ENCODE measurements around the gene PLXNA1. TPM values are rescaled to one million over a fixed set of nuclear protein-coding genes. Genes with fewer than 3 reads are reported as not detected.

Gene PLXNA1
- total RNA-seq, 1 donor from 2014 or later = 55.2 TPM

DNA sequence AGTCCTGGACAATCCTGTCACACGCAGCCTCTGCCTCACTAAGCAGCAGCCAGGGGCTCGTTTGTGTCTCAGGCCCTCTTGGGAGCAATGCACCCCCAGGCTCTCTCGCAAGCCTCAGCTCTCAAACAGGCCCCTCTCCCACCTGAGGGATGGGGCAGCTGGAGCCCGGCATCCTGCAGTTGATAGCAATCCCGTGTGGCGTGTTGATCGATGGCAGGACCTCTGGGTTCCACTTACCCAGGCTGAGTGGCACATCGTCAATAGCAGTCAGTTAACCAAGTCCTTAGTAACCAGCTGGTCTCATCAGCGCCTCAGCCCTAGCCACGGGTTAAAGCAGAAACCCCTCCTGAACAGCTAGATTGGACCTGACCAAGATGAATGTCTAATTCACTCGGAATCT is 36.5 kb upstream of the PLXNA1 start:
- TF ChIP-seq, protein P1, sequence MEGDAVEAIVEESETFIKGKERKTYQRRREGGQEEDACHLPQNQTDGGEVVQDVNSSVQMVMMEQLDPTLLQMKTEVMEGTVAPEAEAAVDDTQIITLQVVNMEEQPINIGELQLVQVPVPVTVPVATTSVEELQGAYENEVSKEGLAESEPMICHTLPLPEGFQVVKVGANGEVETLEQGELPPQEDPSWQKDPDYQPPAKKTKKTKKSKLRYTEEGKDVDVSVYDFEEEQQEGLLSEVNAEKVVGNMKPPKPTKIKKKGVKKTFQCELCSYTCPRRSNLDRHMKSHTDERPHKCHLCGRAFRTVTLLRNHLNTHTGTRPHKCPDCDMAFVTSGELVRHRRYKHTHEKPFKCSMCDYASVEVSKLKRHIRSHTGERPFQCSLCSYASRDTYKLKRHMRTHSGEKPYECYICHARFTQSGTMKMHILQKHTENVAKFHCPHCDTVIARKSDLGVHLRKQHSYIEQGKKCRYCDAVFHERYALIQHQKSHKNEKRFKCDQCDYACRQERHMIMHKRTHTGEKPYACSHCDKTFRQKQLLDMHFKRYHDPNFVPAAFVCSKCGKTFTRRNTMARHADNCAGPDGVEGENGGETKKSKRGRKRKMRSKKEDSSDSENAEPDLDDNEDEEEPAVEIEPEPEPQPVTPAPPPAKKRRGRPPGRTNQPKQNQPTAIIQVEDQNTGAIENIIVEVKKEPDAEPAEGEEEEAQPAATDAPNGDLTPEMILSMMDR (IDR thresholded peaks at IDR 0.05) = no peak
- intact Hi-C loops (cut with micrococcal nuclease) = no loop called here
- Mint-ChIP-seq H3K36me3 (ENCODE audit: low read depth) (no peaks in the 10 kb centered on the region), H3K27me3 (peaks cover 4% of the 10 kb centered on the region), H3K4me3 (no peak overlapping the region), H3K27ac (no peak overlapping the region), H3K9me3 (no peaks in the 10 kb centered on the region), H3K4me1 (peaks cover 40% of the 10 kb centered on the region)
- POLR2A ChIA-PET = interaction anchor here (1.6 kb wide), 1 partner anchor 15 kb away, joined by 5 read pairs; no protein-coding TSS in a partner anchor
- DNase-seq (no peak), ATAC-seq (ENCODE audit: low read depth) (no peak)
- CTCF ChIA-PET = no interaction called here

DNA sequence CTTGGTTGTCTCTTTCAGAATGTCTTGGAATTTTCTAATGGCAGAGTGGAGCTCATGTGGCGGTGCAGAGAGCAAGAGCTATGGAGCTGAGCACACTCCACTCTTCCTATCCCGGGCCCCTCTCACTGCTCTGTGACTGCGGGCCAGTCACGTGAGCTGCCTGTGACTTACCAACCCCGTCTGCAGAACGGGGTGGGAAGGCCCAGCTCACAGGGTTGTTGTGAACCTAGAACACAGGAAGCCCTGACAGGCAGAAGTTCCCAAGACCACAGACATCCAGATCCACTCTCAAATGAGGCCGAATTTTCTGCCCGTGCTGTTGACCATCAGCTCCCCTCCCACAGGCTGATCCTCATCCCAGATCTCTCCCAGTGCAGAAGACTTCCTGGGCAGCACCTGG is 35.5 kb upstream of the PLXNA1 start:
- H3K4me1 Mint-ChIP-seq = peaks cover 36% of the 10 kb centered on the region

DNA sequence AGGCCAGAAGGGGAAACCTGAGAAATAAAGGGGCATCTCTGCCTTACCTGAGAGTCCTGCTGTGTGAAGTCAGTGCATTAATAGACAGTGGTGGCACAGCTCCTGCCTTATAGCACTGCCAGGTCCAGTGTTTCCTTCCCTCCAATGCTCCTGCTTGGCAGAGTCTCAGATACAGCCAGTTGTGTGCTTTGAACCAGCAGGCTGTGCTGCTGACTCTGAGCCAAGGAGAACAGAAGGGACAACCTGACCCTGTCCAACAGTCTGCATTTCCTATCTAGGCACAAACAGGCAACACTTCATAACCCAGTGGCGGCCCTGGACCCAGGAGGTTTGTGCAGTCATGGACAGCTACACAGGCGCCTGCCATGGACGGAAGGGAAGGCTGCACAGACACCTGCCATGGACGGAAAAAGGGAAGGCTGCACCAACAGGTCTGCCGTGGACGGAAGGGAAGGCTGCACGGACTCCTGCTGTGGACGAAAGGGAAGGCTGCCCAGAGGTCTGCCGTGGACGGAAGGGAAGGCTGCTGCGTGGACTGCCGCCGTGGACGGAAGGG is 33.9 kb upstream of the PLXNA1 start:
- ATAC-seq (ENCODE audit: low read depth) (no peak), DNase-seq (no peak)
- Mint-ChIP-seq H3K9me3 (no peaks in the 10 kb centered on the region), H3K4me3 (no peak overlapping the region), H3K36me3 (ENCODE audit: low read depth) (no peaks in the 10 kb centered on the region), H3K4me1 (peaks cover 40% of the 10 kb centered on the region), H3K27ac (no peak overlapping the region), H3K27me3 (no peaks in the 10 kb centered on the region)
- ChIA-PET POLR2A (no interaction called here), CTCF (no interaction called here)
- TF ChIP-seq, protein P1 (IDR thresholded peaks at IDR 0.05) = no peak
- intact Hi-C loops (cut with micrococcal nuclease) = no loop called here

More for the DNA sequence above, 35.5 kb upstream of the PLXNA1 start:
- intact Hi-C loops (cut with micrococcal nuclease) = no loop called here
- no peaks in the 10 kb centered on the region for H3K36me3 Mint-ChIP-seq (ENCODE audit: low read depth)
- no peaks in the 10 kb centered on the region for H3K9me3 Mint-ChIP-seq
- ChIA-PET CTCF (no interaction called here), POLR2A (interaction anchor here (1.0 to 1.6 kb wide), 2 partner anchors 14 to 36 kb away, joined by 3 to 5 read pairs; no protein-coding TSS in a partner anchor)
- no peak overlapping the region for H3K27ac Mint-ChIP-seq
- TF ChIP-seq, protein P1 (IDR thresholded peaks at IDR 0.05) = no peak
- no peaks in the 10 kb centered on the region for H3K27me3 Mint-ChIP-seq
- no peak overlapping the region for H3K4me3 Mint-ChIP-seq
- ATAC-seq (ENCODE audit: low read depth) (peak; percentile 60), DNase-seq (no peak)

DNA sequence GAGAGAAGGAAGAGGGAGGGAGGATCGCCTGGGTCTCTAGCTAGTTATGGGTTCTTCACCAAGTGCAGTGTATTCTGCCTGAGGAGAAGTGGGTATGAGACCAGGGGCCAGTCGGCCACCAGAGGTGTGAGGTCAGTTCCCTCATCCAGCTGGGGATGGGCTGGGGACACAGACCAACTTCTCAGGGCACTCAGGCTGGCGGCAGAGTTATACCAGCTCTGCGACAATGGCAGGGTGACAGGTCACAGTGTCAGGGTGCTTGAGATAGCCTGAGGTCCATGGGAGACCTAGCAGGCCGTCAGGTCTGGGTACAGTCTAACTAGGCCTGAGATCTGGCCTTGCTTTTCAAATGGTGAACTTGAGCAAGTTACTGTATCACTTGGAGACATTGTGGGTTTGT is 31.4 kb upstream of the PLXNA1 start:
- ATAC-seq (ENCODE audit: low read depth) = no peak
- H3K27me3 Mint-ChIP-seq = no peaks in the 10 kb centered on the region
- no peak overlapping the region for H3K4me3 Mint-ChIP-seq
- no peaks in the 10 kb centered on the region for H3K36me3 Mint-ChIP-seq (ENCODE audit: low read depth)
- H3K27ac Mint-ChIP-seq = no peak overlapping the region
- intact Hi-C loops (cut with micrococcal nuclease) = loop anchor here (10.0 kb wide), 1 partner anchor 97 kb away; no protein-coding TSS in a partner anchor
- no peak for DNase-seq
- POLR2A ChIA-PET = interaction anchor here (1.1 to 1.2 kb wide), 2 partner anchors 40 to 42 kb away, joined by 3 to 6 read pairs; no protein-coding TSS in a partner anchor
- H3K4me1 Mint-ChIP-seq = peaks cover 54% of the 10 kb centered on the region
- TF ChIP-seq, protein P1 (IDR thresholded peaks at IDR 0.05) = no peak
- CTCF ChIA-PET = no interaction called here
- H3K9me3 Mint-ChIP-seq = no peaks in the 10 kb centered on the region

DNA sequence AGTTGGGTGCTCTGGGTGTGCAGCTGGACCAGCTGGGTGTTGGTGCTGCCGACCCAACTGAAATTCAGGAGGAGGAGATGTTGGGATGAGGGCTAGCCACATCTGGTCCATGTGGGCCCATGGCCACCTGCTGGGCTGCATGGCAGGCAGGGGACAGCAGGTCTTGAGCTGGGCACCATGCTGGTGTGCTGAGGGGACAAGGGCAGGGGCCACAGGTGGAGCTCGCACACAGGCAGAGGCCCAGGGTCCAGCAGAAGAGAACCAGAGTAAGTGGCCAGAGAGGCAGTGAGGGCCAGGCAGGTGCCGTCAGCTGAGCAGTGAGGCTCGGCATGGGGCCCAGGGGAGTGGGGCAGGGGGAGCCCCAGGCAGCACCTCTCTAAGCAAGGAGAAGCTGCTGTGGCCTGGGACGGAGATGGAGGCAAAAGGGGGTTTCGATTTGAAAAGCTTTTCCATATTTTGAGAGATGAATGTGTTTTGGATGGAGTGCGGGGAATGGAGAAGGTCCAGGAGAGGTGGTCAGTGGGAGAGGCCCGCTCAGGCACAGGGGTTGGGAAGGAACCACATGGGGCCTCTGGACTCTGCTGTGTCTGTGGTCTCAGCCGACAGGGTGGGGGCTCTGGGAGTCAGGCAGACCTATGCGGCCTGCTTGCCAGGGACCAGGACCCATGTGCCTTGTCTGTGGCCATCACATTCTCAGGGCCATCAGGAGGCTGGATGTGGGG is 30.5 kb upstream of the PLXNA1 start:
- intact Hi-C loops (cut with micrococcal nuclease) = loop anchor here (10.0 kb wide), 1 partner anchor 98 kb away; no protein-coding TSS in a partner anchor
- ATAC-seq (ENCODE audit: low read depth) (no peak), DNase-seq (no peak)
- Mint-ChIP-seq H3K9me3 (no peaks in the 10 kb centered on the region), H3K27me3 (no peaks in the 10 kb centered on the region), H3K27ac (no peak overlapping the region), H3K36me3 (ENCODE audit: low read depth) (no peaks in the 10 kb centered on the region), H3K4me3 (no peak overlapping the region), H3K4me1 (peaks cover 53% of the 10 kb centered on the region)
- TF ChIP-seq, protein P1 (IDR thresholded peaks at IDR 0.05) = no peak
- ChIA-PET POLR2A (interaction anchor here (1.1 to 4.7 kb wide), 3 partner anchors 19 to 43 kb away, joined by 3 to 47 read pairs (median 6); no protein-coding TSS in a partner anchor), CTCF (no interaction called here)
